ENCODE data around the gene LZIC.

DNA sequence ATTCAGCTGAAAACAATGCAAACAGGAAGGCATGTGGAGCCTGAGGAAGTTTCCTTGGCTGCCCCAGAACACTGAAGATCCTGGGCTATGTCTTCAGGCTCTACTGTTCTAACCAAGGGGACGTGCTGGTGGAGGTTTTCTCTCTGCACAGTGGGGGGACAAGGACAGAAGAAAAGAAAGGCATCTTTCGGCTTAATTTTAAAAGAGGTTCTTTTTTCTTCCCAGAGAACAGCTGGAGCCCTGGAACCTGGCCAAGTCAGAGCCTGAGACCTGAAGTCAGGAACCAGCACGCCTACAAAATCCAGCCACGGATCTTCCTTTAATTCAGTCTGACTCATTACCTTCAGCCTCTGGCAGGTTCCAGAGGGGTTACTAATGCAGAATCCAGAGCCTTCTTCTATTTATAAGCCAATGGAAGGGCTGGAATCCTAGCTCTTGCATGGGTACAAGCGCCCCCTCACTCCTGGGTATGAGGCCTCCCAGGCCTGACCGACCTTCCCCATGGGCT lies 52.9 kb downstream of the LZIC start:
- TF ChIP-seq, protein P1, sequence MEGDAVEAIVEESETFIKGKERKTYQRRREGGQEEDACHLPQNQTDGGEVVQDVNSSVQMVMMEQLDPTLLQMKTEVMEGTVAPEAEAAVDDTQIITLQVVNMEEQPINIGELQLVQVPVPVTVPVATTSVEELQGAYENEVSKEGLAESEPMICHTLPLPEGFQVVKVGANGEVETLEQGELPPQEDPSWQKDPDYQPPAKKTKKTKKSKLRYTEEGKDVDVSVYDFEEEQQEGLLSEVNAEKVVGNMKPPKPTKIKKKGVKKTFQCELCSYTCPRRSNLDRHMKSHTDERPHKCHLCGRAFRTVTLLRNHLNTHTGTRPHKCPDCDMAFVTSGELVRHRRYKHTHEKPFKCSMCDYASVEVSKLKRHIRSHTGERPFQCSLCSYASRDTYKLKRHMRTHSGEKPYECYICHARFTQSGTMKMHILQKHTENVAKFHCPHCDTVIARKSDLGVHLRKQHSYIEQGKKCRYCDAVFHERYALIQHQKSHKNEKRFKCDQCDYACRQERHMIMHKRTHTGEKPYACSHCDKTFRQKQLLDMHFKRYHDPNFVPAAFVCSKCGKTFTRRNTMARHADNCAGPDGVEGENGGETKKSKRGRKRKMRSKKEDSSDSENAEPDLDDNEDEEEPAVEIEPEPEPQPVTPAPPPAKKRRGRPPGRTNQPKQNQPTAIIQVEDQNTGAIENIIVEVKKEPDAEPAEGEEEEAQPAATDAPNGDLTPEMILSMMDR (optimal IDR thresholded peaks at IDR 0.05 in 1 of 3, IDR thresholded peaks at IDR 0.05 in 1 of 3, conservative IDR thresholded peaks at IDR 0.05 in 1 of 3; ENCODE audit: extremely low read depth in 1 of 3, insufficient read depth in 2 of 3, low read length in 3 of 3), result peak in 1 of 3 experiments; percentile 10
- no peak for TF ChIP-seq EZH2 (IDR thresholded peaks at IDR 0.05; ENCODE audit: low read length)
